ENCODE data around the gene SLC16A6. TPM values are rescaled to one million over a fixed set of nuclear protein-coding genes. Genes with fewer than 3 reads are reported as not detected.
A peak's percentile ranks its signal among the peaks of the same experiment; 100 is the strongest.

Gene SLC16A6
- total and polyA plus RNA-seq, 2 of the 4 experiments (the other 2 are of a cell fraction), result 0.22 to 0.54 TPM

DNA sequence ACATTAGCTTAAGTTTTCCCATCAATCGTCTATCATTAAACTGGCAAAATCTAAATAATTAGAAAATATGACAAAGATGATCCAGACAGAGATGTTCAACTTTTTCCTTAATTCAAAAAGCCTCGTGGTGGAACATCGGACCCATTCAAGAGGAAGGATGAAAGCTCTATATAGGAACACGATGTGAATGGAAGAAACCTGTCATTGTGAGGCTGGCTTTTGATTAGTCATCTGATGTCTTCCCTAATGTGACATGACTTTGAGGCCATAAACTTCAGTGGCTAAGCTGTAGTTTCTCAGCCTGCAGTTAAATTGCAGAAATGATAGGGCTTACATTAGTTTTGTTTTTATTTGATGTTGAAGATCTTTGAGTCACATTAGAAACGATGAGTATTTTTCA, 42.0 kb downstream of the SLC16A6 start:
- in situ Hi-C loops (cut with MboI; ENCODE audit: low sequenced_read_pairs), result no loop called here
- Histone ChIP-seq H2BK15ac (ENCODE audit: low read depth, low read length) (no peak overlapping the region), H3K27me3 (ENCODE audit: control insufficient read depth, insufficient read depth, low read length) (no peaks in the 10 kb centered on the region), H4K20me1 (ENCODE audit: insufficient read depth, low read length) (no peaks in the 10 kb centered on the region), H2AK5ac (ENCODE audit: low read depth, low read length) (no peak overlapping the region; the same call in 1 of the 2 replicates), H3K4me3 (ENCODE audit: insufficient read depth, low read depth, low read length) (no peak overlapping the region), H4K91ac (ENCODE audit: insufficient read depth, low read depth, low read length) (0 out of 2 replicates have a peak overlapping the region, but pooled peaks have one; percentile 81), H3K9ac (ENCODE audit: low read depth, low read length) (peak overlapping the region; percentile 93; the same call in 1 of the 2 replicates), H3K4me1 (ENCODE audit: control insufficient read depth, insufficient read depth, low read length) (no peaks in the 10 kb centered on the region), H4K5ac (ENCODE audit: low read depth, low read length) (no peak overlapping the region), H3K23ac (ENCODE audit: low read depth, low read length) (peak overlapping the region; percentile 79; the same call in 1 of the 2 replicates), H3K4ac (ENCODE audit: low read depth, low read length) (peak overlapping the region; percentile 71; the same call in 1 of the 2 replicates), H3K9me3 (ENCODE audit: control insufficient read depth, insufficient read depth, low read length) (no peaks in the 10 kb centered on the region), H2AFZ (replicated peaks; ENCODE audit: low read length, poor library complexity) (no peak overlapping the region), H2BK20ac (ENCODE audit: low read depth, low read length) (no peak overlapping the region), H3K14ac (replicated peaks; ENCODE audit: low read depth, low read length) (peak overlapping the region; percentile 71; the same call in 1 of the 2 replicates), H3K79me1 (ENCODE audit: low read depth in 1 of 2, low read length in 2 of 2) (peaks cover 13 to 39% of the 10 kb centered on the region in 2 experiments; a peak in 3 of 4 replicates), H3K27ac (ENCODE audit: insufficient read depth, low read length) (no peak overlapping the region), H3K18ac (ENCODE audit: low read depth, low read length) (no peak overlapping the region), H3K9me1 (ENCODE audit: insufficient read depth, low read length) (peaks cover 9% of the 10 kb centered on the region), H3K4me2 (ENCODE audit: low read depth, low read length) (peak overlapping the region; percentile 92; the same call in 1 of the 2 replicates), H3K36me3 (ENCODE audit: control insufficient read depth, insufficient read depth, low read length) (peaks cover 3% of the 10 kb centered on the region; the same call in 1 of the 2 replicates), H2BK5ac (ENCODE audit: low read depth, low read length, poor library complexity, severe bottlenecking) (peak overlapping the region; percentile 71), H2AK9ac (replicated peaks; ENCODE audit: low read depth, low read length, poor library complexity) (no peak overlapping the region), H4K8ac (ENCODE audit: low read depth in 2 of 2, low read length in 2 of 2) (peak overlapping the region; percentile 74 to 93; a peak in 3 of 4 replicates), H3K56ac (ENCODE audit: extremely low read depth, insufficient read depth, low read length) (no peak overlapping the region; the same call in 1 of the 2 replicates), H2BK120ac (ENCODE audit: low read depth, low read length) (no peak overlapping the region)
- no peak for TF ChIP-seq CHD1 (IDR thresholded peaks at IDR 0.05; ENCODE audit: low read depth, low read length)
- no peak for TF ChIP-seq RCOR1 (IDR thresholded peaks at IDR 0.05; ENCODE audit: insufficient replicate concordance, low read length)
- TF ChIP-seq BHLHE40 (IDR thresholded peaks at IDR 0.05; ENCODE audit: low read depth, low read length), result no peak
- no peak for TF ChIP-seq NFE2L2 (IDR thresholded peaks at IDR 0.05; ENCODE audit: low read depth, low read length)
- no peak for TF ChIP-seq RFX5 (IDR thresholded peaks at IDR 0.05; ENCODE audit: low read depth, low read length)
- TF ChIP-seq, protein P1, sequence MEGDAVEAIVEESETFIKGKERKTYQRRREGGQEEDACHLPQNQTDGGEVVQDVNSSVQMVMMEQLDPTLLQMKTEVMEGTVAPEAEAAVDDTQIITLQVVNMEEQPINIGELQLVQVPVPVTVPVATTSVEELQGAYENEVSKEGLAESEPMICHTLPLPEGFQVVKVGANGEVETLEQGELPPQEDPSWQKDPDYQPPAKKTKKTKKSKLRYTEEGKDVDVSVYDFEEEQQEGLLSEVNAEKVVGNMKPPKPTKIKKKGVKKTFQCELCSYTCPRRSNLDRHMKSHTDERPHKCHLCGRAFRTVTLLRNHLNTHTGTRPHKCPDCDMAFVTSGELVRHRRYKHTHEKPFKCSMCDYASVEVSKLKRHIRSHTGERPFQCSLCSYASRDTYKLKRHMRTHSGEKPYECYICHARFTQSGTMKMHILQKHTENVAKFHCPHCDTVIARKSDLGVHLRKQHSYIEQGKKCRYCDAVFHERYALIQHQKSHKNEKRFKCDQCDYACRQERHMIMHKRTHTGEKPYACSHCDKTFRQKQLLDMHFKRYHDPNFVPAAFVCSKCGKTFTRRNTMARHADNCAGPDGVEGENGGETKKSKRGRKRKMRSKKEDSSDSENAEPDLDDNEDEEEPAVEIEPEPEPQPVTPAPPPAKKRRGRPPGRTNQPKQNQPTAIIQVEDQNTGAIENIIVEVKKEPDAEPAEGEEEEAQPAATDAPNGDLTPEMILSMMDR (conservative IDR thresholded peaks at IDR 0.05; ENCODE audit: low read depth, low read length), result no peak
- no peak for TF ChIP-seq MXI1 (IDR thresholded peaks at IDR 0.05; ENCODE audit: borderline replicate concordance, low read depth, low read length)
- TF ChIP-seq, protein P2, sequence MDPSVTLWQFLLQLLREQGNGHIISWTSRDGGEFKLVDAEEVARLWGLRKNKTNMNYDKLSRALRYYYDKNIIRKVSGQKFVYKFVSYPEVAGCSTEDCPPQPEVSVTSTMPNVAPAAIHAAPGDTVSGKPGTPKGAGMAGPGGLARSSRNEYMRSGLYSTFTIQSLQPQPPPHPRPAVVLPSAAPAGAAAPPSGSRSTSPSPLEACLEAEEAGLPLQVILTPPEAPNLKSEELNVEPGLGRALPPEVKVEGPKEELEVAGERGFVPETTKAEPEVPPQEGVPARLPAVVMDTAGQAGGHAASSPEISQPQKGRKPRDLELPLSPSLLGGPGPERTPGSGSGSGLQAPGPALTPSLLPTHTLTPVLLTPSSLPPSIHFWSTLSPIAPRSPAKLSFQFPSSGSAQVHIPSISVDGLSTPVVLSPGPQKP (IDR thresholded peaks at IDR 0.05; ENCODE audit: borderline replicate concordance, low read depth, low read length), result no peak
- dilution Hi-C loops (cut with HindIII; ENCODE audit: low sequenced_read_pairs, unreplicated experiment), result no loop called here
- intact Hi-C loops (cut with micrococcal nuclease), result loop anchor here (5.0 kb wide), 1 partner anchor 77 kb away; no protein-coding TSS in a partner anchor
- no CpG with 5 or more reads among the region's 5 CpGs for WGBS, 2 experiments (ENCODE audit: extremely low coverage in 2 of 2, insufficient read length in 1 of 2)
- ChIA-PET CTCF (interaction anchor here (0.6 to 1.2 kb wide), 3 partner anchors 44 to 189 kb away, joined by 3 to 4 read pairs (median 3); no protein-coding TSS in a partner anchor), POLR2A (ENCODE audit: unreplicated experiment) (no interaction called here)
- BruUV-seq (replicated peaks), result no TSS peak
- ATAC-seq (ENCODE audit: low read depth), result no peak
- DNase-seq, result no peak
